Astrocyte of the cerebellum (primary cell): ENCODE results near the gene MRC2.

Source experiments
- DNase-seq: peaks from one replicate; pipeline ENCODE4 v3.0.0-alpha.2; 2011; ENCODE audit warnings: low read depth
- H3K4me3 ChIP-seq: 2 replicates; pipeline ENCODE4 v1.5.1; 2011; ENCODE audit warnings: mild to moderate bottlenecking, low read depth, low read length, moderate library complexity
- in situ Hi-C: cut with HindIII; loops from 2 replicates; pipeline ENCODE4 v1.10.0; 2017; ENCODE audit warnings: low sequenced_read_pairs
- TF ChIP-seq, protein P1 (sequence below): IDR thresholded peaks from 2 replicates; pipeline ENCODE4 v1.5.1; 2012; ENCODE audit warnings: low read length, low read depth, moderate library complexity, mild to moderate bottlenecking; ENCODE audit errors: missing control alignments

MRC2 gene

DNA sequence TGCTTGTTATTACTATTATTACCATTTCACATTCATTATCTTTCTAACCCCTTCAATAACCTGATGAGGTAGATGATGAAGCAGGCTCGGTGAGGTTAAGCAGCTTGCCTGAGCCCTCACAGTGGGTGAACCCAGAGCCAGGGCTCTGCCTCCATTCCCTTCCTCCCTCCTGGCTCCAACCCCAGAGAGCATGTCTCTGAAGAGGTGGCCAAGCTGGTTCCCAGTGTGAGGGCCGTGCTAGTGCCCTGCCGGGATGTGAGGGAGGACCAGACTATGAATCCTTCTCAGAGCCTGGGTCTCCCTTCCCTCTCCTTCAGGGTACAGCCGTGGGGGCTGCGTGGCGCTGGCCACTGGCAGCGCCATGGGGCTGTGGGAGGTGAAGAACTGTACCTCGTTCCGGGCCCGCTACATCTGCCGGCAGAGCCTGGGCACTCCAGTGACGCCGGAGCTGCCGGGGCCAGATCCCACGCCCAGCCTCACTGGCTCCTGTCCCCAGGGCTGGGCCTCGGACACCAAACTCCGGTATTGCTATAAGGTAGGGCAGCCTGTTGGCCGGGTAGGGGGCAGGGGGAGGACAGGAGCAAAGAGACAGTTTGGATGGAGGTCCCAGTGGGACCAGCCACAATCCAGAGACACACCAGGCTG lies 49.6 kb downstream of the MRC2 start:
- no peak for DNase-seq
- in situ Hi-C loops, result no loop called here
- H3K4me3 ChIP-seq, result no peak overlapping the region
- TF ChIP-seq, protein P1, sequence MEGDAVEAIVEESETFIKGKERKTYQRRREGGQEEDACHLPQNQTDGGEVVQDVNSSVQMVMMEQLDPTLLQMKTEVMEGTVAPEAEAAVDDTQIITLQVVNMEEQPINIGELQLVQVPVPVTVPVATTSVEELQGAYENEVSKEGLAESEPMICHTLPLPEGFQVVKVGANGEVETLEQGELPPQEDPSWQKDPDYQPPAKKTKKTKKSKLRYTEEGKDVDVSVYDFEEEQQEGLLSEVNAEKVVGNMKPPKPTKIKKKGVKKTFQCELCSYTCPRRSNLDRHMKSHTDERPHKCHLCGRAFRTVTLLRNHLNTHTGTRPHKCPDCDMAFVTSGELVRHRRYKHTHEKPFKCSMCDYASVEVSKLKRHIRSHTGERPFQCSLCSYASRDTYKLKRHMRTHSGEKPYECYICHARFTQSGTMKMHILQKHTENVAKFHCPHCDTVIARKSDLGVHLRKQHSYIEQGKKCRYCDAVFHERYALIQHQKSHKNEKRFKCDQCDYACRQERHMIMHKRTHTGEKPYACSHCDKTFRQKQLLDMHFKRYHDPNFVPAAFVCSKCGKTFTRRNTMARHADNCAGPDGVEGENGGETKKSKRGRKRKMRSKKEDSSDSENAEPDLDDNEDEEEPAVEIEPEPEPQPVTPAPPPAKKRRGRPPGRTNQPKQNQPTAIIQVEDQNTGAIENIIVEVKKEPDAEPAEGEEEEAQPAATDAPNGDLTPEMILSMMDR, result no peak

DNA sequence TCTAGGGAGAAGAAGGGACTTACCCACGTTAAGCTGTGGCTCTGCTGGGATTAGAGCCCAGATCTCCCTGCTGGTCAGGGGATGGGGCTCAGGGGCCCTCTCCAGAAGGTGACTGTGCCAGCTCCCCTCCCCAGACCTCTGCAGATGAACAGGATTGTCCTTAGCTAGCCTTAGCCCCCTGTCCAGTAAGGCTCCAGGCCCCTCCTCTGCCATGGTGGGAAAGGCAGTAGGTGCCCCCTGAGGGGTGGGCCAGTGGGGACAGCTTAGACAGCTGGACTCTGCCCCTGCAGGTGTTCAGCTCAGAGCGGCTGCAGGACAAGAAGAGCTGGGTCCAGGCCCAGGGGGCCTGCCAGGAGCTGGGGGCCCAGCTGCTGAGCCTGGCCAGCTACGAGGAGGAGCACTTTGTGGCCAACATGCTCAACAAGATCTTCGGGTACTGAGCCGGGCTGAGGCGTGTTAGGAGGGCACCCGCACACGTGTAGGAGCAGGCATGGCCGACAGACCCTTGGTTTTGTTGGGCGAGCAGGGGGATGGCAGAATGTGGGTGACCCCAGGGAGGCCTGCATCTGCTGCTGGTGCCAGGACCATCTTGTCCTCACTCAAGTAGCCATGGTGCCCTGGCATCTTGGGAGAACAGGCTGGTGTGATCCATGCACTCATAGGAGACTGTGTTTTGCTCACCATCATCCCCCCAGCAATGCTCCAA lies 50.9 kb downstream of the MRC2 start:
- H3K4me3 ChIP-seq, result no peak overlapping the region
- in situ Hi-C loops, result no loop called here
- DNase-seq, result no peak
- TF ChIP-seq, protein P1, result no peak

DNA sequence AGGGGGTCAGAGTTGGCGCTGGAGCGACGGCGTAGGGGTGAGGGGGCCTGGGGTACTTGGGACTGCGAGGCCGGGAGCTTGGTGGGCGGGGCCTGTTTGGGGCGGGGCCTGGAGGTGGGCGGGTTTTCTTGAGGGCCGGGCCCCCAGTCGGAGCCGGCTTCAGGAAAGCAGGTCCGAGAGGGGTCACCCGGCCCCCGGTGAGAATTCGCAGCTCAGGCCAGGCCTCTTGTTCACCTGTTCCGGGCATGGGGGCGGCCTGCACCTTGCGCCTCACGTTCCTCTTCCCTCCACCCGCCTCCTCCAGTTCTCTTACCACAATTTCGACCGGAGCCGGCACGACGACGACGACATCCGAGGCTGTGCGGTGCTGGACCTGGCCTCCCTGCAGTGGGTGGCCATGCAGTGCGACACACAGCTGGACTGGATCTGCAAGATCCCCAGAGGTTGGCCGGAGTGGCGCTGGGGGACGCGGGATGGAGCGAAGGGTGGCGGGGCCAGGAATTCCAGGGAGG lies 52.5 kb downstream of the MRC2 start:
- H3K4me3 ChIP-seq, result no peak overlapping the region
- in situ Hi-C loops, result no loop called here
- no peak for DNase-seq
- TF ChIP-seq, protein P1, result no peak

DNA sequence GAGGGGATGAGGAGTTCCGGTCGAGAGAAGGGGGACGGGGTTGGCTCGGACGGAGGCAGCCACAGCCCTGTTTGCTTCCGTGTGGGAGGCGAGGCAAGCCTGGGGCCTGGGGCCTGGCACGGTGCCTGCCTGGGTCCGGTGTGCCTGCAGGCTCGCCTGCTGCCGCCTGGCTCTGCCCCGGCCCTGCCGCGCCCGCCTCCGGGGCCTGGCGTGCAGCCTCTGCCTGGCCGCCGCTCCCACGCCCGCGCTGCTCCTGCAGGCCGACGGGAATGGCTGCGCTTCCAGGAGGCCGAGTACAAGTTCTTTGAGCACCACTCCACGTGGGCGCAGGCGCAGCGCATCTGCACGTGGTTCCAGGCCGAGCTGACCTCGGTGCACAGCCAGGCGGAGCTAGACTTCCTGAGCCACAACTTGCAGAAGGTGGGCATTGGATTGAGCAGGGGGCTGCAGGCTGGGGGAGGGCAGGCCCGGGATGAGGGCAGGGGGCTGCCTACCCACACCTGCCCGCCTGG lies 53.1 kb downstream of the MRC2 start:
- TF ChIP-seq, protein P1, result no peak
- no peak overlapping the region for H3K4me3 ChIP-seq
- in situ Hi-C loops, result no loop called here
- DNase-seq, result no peak

DNA sequence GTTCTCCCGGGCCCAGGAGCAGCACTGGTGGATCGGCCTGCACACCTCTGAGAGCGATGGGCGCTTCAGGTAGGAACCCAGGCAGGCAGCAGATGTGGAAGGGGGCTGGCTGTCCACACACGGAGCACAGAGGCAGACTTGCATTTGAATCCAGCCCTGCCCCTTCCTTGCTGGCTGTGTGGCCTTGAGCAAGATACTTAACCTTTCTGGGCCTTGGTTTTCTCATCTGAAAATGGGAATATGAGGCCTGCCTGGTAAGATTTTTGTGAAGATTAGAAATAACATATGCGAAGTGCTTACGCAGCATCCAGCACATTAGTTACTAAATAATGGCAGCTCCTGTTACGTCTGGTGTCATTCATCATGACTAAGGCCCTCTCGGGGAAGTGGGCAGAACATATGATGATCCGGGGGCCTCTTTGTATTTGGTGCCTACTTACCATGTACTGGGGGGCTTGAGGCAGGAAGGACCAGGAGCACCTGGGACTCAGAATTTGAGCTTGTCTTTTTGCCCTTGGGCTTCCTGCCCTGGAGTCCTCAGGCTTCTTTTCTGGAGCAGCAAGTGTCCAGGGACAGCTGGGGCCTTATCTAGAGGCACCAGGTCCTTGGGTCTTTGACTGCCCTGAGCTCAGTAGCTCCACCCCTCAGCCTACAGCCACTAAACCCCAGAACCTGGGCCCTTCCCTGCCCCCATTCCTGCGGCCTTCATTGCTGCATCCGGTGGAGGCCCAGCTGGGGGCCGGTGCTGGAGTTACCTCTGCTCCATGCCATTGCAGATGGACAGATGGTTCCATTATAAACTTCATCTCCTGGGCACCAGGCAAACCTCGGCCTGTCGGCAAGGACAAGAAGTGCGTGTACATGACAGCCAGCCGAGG lies 53.8 kb downstream of the MRC2 start:
- in situ Hi-C loops, result no loop called here
- DNase-seq, result no peak
- H3K4me3 ChIP-seq, result no peak overlapping the region
- TF ChIP-seq, protein P1, result no peak

DNA sequence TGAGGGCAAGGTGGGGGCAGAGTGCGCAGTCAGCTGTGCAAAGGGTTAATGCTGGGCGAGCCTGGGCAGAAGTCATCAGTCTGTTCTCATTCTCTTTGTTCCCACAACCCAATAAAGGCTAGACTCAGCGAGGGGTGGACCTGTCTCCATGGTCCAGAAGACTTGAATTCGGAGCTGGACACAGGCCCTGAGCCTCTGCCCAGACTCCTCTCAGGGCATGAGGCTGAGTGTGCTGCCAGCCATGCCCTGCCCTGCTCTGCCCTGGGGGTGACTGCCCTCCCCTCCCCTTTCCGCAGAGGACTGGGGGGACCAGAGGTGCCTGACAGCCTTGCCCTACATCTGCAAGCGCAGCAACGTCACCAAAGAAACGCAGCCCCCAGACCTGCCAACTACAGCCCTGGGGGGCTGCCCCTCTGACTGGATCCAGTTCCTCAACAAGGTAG lies 54.5 kb downstream of the MRC2 start:
- in situ Hi-C loops, result no loop called here
- DNase-seq, result no peak
- TF ChIP-seq, protein P1, result no peak
- H3K4me3 ChIP-seq, result no peak overlapping the region
